Endothelial cell of umbilical vein (primary cell): ENCODE measurements around the gene TAGLN. TPM values are rescaled to one million over a fixed set of nuclear protein-coding genes. Genes with fewer than 3 reads are reported as not detected.

Source experiments
- BruUV-seq: library from RNA; stranded (reverse); fragments of 400-500 nt; replicated peaks from 2 replicates; lab custom pipeline; 2021; lab: Mats Ljungman, UMichigan
- CTCF ChIA-PET: fragments of 300-600, 350-600 bp; sonication (Branson Sonifier 250); formaldehyde crosslinking; loops from one replicate; lab custom pipeline; 2021; ENCODE audit warnings: antibody characterized with exemption, inconsistent platforms; lab: Charles Lee
- POLR2A ChIA-PET: fragments of 300-600, 350-600 bp; sonication (Branson Sonifier 250); formaldehyde crosslinking; loops from one replicate; lab custom pipeline; 2021; ENCODE audit warnings: antibody characterized with exemption, inconsistent platforms; lab: Charles Lee
- DNase-seq: peaks from one replicate; pipeline ENCODE4 v3.0.0-alpha.2; 2011; ENCODE audit warnings: low read depth, low spot score
- FAIRE-seq: peaks from 2 replicates; lab custom pipeline; 2011; peaks lifted over from hg19 to GRCh38; lab: Jason Lieb, UNC
- H2AFZ ChIP-seq: 2 replicates; pipeline ENCODE4 v1.6.0; 2012; ENCODE audit warnings: low read depth, low read length, control low read depth, inconsistent platforms
- H3K27ac ChIP-seq: 2 replicates; pipeline ENCODE4 v1.5.1; 2011; ENCODE audit warnings: low read depth, mild to moderate bottlenecking, control low read depth, low read length, moderate library complexity; ENCODE audit not compliant: insufficient read depth
- H3K27me3 ChIP-seq, 2 experiments: 2 replicates each; pipeline versions ENCODE4 v1.6.0 to v1.6.1; 2011; ENCODE audit warnings: low read length in 2 of 2, mixed read lengths in 1 of 2; ENCODE audit not compliant: control insufficient read depth in 2 of 2, insufficient read depth in 2 of 2
- H3K36me3 ChIP-seq, 2 experiments: 2 replicates in 1 of 2; 3 replicates in 1 of 2; pipeline ENCODE4 v1.5.1; 2011; ENCODE audit warnings: low read length in 2 of 2, mild to moderate bottlenecking in 1 of 2, moderate library complexity in 1 of 2; ENCODE audit not compliant: control insufficient read depth in 2 of 2, insufficient read depth in 2 of 2; ENCODE audit errors: extremely low read depth in 1 of 2
- H3K4me1 ChIP-seq: 3 replicates; pipeline ENCODE4 v1.5.1; 2011; ENCODE audit warnings: mild to moderate bottlenecking, low read length; ENCODE audit not compliant: control insufficient read depth, insufficient read depth; ENCODE audit errors: extremely low read depth
- H3K4me2 ChIP-seq: 2 replicates; pipeline ENCODE4 v1.6.1; 2011; ENCODE audit warnings: low read length, control low read depth, mixed read lengths; ENCODE audit not compliant: insufficient read depth
- H3K4me3 ChIP-seq, 3 experiments: fragments of 200-600 bp in 1 of 3; sonication (generic), shearing (Covaris generic) in 1 of 3; replicated peaks in 1 of 3; 2 replicates each; pipeline ENCODE4 v1.5.1; 2011 to 2016; ENCODE audit warnings: control low read depth in 3 of 3, low read length in 3 of 3, mild to moderate bottlenecking in 2 of 3, inconsistent platforms in 1 of 3, low read depth in 1 of 3, moderate library complexity in 1 of 3; ENCODE audit not compliant: insufficient read depth in 1 of 3
- H3K79me2 ChIP-seq: 2 replicates; pipeline ENCODE4 v1.6.0; 2012; ENCODE audit warnings: low read length, inconsistent platforms; ENCODE audit not compliant: control insufficient read depth, insufficient read depth
- H3K9ac ChIP-seq: replicated peaks from 2 replicates; pipeline ENCODE3; 2011; ENCODE audit warnings: low read length, control low read depth; ENCODE audit not compliant: insufficient read depth; ENCODE audit errors: extremely low read depth
- H3K9me1 ChIP-seq: replicated peaks from 3 replicates; pipeline ENCODE4 v1.6.0; 2011; ENCODE audit warnings: mild to moderate bottlenecking, low read length; ENCODE audit not compliant: control insufficient read depth, insufficient read depth; ENCODE audit errors: extremely low read depth
- H3K9me3 ChIP-seq: replicated peaks from 2 replicates; pipeline ENCODE4 v1.5.1; 2012; ENCODE audit warnings: low read length, inconsistent platforms; ENCODE audit not compliant: control insufficient read depth, insufficient read depth
- H4K20me1 ChIP-seq: replicated peaks from 2 replicates; pipeline ENCODE3; 2011; ENCODE audit warnings: mild to moderate bottlenecking, low read length; ENCODE audit not compliant: control insufficient read depth, insufficient read depth; ENCODE audit errors: extremely low read depth
- CTCF ChIP-seq, 2 donors: IDR thresholded peaks; 1 replicate in 1 of 2; 2 replicates in 1 of 2; pipeline ENCODE4 v1.5.1; 2011; ENCODE audit warnings: low read length in 2 of 2, mild to moderate bottlenecking in 2 of 2, moderate library complexity in 2 of 2, control low read depth in 1 of 2, inconsistent platforms in 1 of 2, low read depth in 1 of 2; ENCODE audit not compliant: insufficient read depth in 1 of 2; ENCODE audit errors: extremely low read depth in 1 of 2
- EZH2 ChIP-seq: IDR thresholded peaks from 2 replicates; pipeline ENCODE4 v1.6.1; 2012; ENCODE audit warnings: borderline replicate concordance, low read depth, mild to moderate bottlenecking, moderate library complexity, low read length, inconsistent platforms; ENCODE audit not compliant: severe bottlenecking
- FOS ChIP-seq: IDR thresholded peaks from 2 replicates; pipeline ENCODE4 v1.6.1; 2011; ENCODE audit warnings: mild to moderate bottlenecking, low read length, moderate library complexity, borderline replicate concordance; ENCODE audit not compliant: insufficient read depth
- GATA2 ChIP-seq: IDR thresholded peaks from 2 replicates; pipeline ENCODE4 v1.7.0; 2011; ENCODE audit warnings: low read depth, mild to moderate bottlenecking, moderate library complexity, mixed read lengths, low read length; ENCODE audit not compliant: insufficient read length, insufficient read depth
- JUN ChIP-seq: IDR thresholded peaks from 2 replicates; pipeline ENCODE4 v1.6.1; 2011; ENCODE audit warnings: borderline replicate concordance, low read depth; ENCODE audit not compliant: insufficient read length, insufficient read depth
- MAX ChIP-seq: IDR thresholded peaks from 2 replicates; pipeline ENCODE4 v1.6.1; 2011; ENCODE audit not compliant: insufficient read depth, insufficient read length
- MYC ChIP-seq: IDR thresholded peaks from one replicate; pipeline ENCODE4 v1.6.1; 2011; ENCODE audit warnings: mild to moderate bottlenecking, low read depth, low read length
- POLR2A ChIP-seq: IDR thresholded peaks from 2 replicates; pipeline ENCODE4 v1.6.1; 2012; ENCODE audit warnings: low read depth, mild to moderate bottlenecking, control low read depth, low read length
- POLR2AphosphoS5 ChIP-seq: IDR thresholded peaks from 2 replicates; pipeline ENCODE4 v1.6.1; 2012; ENCODE audit warnings: low read depth, mild to moderate bottlenecking, control low read depth, low read length, moderate library complexity; ENCODE audit not compliant: insufficient read depth
- dilution Hi-C: fragments of 300-500 bp; cut with MboI; formaldehyde crosslinking; loops from one replicate; pipeline ENCODE4 v1.15.0; 2019; ENCODE audit warnings: low sequenced_read_pairs; ENCODE audit not compliant: extremely low pct_ligation_motif_present
- intact Hi-C: fragments of 100-400 bp; cut with micrococcal nuclease; formaldehyde crosslinking; loops from one replicate; pipeline ENCODE4 v1.10.0; 2022
- polyA plus RNA-seq, 4 experiments: library from polyadenylated mRNA; depleted of rRNA in 3 of 4; stranded (reverse) in 3 of 4; unstranded in 1 of 4; fragments of >200 nt; gene quantifications; 2 replicates each; pipeline versions ENCODE4 v1.2.1 to v1.2.3, GENCODE V29; 2011 to 2012; ENCODE audit warnings: missing spikeins in 1 of 4
- total RNA-seq: library from RNA; stranded (reverse); gene quantifications from 2 replicates; pipeline ENCODE4 v1.2.3, GENCODE V29; 2021

Gene TAGLN
- total and polyA plus RNA-seq, 2 donors (not counting 3 experiments of a cell fraction or from before 2014, with no cell fraction given), result 20.8 to 113 TPM

DNA sequence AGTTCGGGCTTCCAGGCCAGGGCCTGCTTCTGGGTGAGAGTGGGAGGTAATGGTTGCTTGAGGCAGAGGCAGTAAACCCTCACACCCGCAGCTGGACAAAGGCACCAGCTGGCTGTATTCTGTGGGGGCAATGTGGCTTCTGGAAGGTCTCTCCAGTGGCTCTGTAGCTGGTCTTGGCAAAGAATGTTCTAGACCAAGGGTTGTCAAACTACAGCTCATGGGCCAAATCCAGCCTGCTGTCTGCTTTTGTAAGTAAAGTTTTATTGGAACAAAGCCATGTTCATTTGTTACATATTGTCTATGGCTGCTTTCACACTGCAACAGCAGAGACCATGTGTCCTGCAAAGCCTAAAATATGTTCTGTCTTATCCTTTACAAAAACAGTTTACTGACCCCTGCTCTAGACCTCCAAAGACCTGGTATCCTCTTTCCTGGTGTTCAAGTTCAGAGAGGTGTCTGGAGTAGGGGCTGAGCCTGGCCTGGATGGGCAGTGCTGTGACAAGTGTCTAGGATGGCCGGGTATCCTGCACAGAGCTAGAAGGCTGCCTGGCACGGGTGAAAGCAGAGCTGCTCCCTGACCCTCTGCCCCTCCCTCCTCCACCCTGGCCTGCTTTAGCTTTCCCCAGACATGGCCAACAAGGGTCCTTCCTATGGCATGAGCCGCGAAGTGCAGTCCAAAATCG lies 3.4 kb downstream of the TAGLN start:
- H4K20me1 ChIP-seq, result no peaks in the 10 kb centered on the region
- DNase-seq (no peak), FAIRE-seq (no peak)
- CTCF ChIA-PET, result interaction anchor here (1.6 kb wide), 1 partner anchor 24 kb away, joined by 6 read pairs; no protein-coding TSS in a partner anchor
- no peak overlapping the region for H3K9ac ChIP-seq
- H3K4me3 ChIP-seq, result no peak overlapping the region
- POLR2A ChIA-PET, result no interaction called here
- intact Hi-C loops, result no loop called here
- BruUV-seq, result no TSS peak
- H3K27me3 ChIP-seq, result no peaks in the 10 kb centered on the region
- H3K4me2 ChIP-seq, result no peak overlapping the region
- no peaks in the 10 kb centered on the region for H3K9me3 ChIP-seq
- TF ChIP-seq MAX, result no peak
- no peak for TF ChIP-seq FOS
- TF ChIP-seq CTCF (IDR thresholded peaks at IDR 0.05; ENCODE audit: extremely low read depth in 1 of 2, insufficient read depth in 1 of 2, low read depth in 1 of 2, low read length in 2 of 2), result no peak
- TF ChIP-seq MYC, result no peak
- no peak for TF ChIP-seq JUN
- no peak for TF ChIP-seq POLR2AphosphoS5
- no peak for TF ChIP-seq GATA2
- TF ChIP-seq EZH2, result no peak
- TF ChIP-seq POLR2A, result no peak
- H3K4me1 ChIP-seq, result peaks cover 9% of the 10 kb centered on the region
- H2AFZ ChIP-seq, result no peak overlapping the region
- H3K9me1 ChIP-seq, result no peaks in the 10 kb centered on the region
- no peaks in the 10 kb centered on the region for H3K79me2 ChIP-seq
- peaks cover 0 to 4% of the 10 kb centered on the region in 2 experiments for H3K36me3 ChIP-seq
- H3K27ac ChIP-seq, result no peak overlapping the region
- dilution Hi-C loops, result no loop called here
